Stimulated activated effector memory CD8-positive, alpha-beta T cell treated with anti-CD3 and anti-CD28 coated beads, Interleukin-12 subunit alpha, Interleukin-12 subunit beta, amount 100 ng/mL, for 72 hours (primary cell): Measurements from ENCODE around the gene VCAN.
A peak's percentile ranks its signal among the peaks of the same experiment; 100 is the strongest.

Experiments used
- ATAC-seq: fragments of 150-1000 bp; cut with Tn5 transposase; 2 replicates; pipeline ENCODE4 v1.10.0; 2021
- DNase-seq, 2 donors: peaks; one replicate each; pipeline ENCODE4 v3.0.0; 2021 to 2022; ENCODE audit warnings: low spot score in 2 of 2
- H3K27ac Mint-ChIP-seq: one replicate; pipeline ENCODE4 v1.8.0; 2022; ENCODE audit warnings: mild to moderate bottlenecking, mixed read lengths
- H3K36me3 Mint-ChIP-seq: one replicate; pipeline ENCODE4 v1.8.0; 2022; ENCODE audit warnings: mild to moderate bottlenecking, mixed read lengths
- H3K4me1 Mint-ChIP-seq: one replicate; pipeline ENCODE4 v1.8.0; 2022; ENCODE audit warnings: mixed read lengths
- H3K4me3 Mint-ChIP-seq: one replicate; pipeline ENCODE4 v1.8.0; 2022; ENCODE audit warnings: mild to moderate bottlenecking, mixed read lengths
- H3K9me3 Mint-ChIP-seq: one replicate; pipeline ENCODE4 v1.8.0; 2022; ENCODE audit warnings: mixed read lengths

The VCAN gene

GRCh38 chr5:83475391-83475863, 3.9 kb downstream of the VCAN start:
- Mint-ChIP-seq H3K36me3 (no peaks in the 10 kb centered on the region), H3K4me3 (peak overlapping the region; percentile 79), H3K4me1 (peaks cover 28% of the 10 kb centered on the region), H3K27ac (no peak overlapping the region), H3K9me3 (no peaks in the 10 kb centered on the region)
- no peak for DNase-seq
- no peak for ATAC-seq

GRCh38 chr5:83475935-83476814, 4.6 kb downstream of the VCAN start:
- peaks cover 28% of the 10 kb centered on the region for H3K4me1 Mint-ChIP-seq
- no peaks in the 10 kb centered on the region for H3K9me3 Mint-ChIP-seq
- no peaks in the 10 kb centered on the region for H3K36me3 Mint-ChIP-seq
- DNase-seq (no peak), ATAC-seq (no peak)
- no peak overlapping the region for H3K27ac Mint-ChIP-seq
- H3K4me3 Mint-ChIP-seq = no peak overlapping the region

GRCh38 chr5:83482961-83483360, 11.4 kb downstream of the VCAN start:
- no peaks in the 10 kb centered on the region for H3K4me1 Mint-ChIP-seq
- H3K27ac Mint-ChIP-seq = no peak overlapping the region
- DNase-seq = no peak
- ATAC-seq = no peak
- H3K36me3 Mint-ChIP-seq = no peaks in the 10 kb centered on the region
- no peak overlapping the region for H3K4me3 Mint-ChIP-seq
- H3K9me3 Mint-ChIP-seq = peaks cover 3% of the 10 kb centered on the region

DNA sequence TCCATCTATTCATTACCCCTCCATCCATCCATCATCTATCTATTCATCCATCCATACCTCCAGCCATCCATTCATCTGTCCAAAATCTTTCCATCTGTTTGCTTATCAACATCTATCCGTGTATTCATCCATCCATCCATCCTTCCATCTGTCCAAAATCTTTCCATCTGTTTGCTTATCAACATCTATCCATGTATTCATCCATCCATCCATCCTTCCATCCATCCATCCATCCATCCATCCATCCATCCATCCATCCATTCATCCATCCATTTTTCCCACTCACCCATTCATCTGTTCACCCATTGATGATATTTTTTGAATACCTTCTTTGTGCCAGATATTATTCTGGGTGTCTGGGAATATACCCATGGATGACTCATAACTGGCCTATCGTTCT, 12.8 kb downstream of the VCAN start:
- ATAC-seq (no peak), DNase-seq (no peak)
- Mint-ChIP-seq H3K4me3 (no peak overlapping the region), H3K9me3 (peaks cover 3% of the 10 kb centered on the region), H3K27ac (no peak overlapping the region), H3K36me3 (no peaks in the 10 kb centered on the region), H3K4me1 (no peaks in the 10 kb centered on the region)

- no peak overlapping the region for H3K4me3 Mint-ChIP-seq
- H3K4me1 Mint-ChIP-seq = no peaks in the 10 kb centered on the region
- ATAC-seq = no peak
- H3K27ac Mint-ChIP-seq = no peak overlapping the region
- H3K36me3 Mint-ChIP-seq = no peaks in the 10 kb centered on the region
- peaks cover 3% of the 10 kb centered on the region for H3K9me3 Mint-ChIP-seq
- no peak for DNase-seq
Observed at GRCh38 chr5:83485842-83486241, 14.3 kb downstream of the VCAN start.

DNA sequence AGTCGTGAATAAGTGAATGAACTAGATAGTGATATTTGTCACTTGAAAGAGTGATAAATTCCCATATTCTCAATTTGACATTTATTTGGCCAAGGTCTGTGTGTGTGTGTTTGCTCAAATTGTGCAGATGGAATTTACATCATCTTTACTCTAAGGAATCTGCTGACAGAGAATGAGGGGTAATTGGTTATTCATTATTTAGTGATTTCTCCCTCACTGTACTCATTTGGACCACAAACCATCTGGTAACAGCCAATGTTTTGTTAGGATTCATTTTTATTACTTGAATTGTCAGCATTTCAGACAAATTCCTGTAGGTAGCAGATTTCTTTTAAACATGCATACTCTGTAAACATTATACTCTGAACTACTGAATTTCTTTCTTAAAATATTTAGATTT, 15.6 kb downstream of the VCAN start:
- Mint-ChIP-seq H3K36me3 (no peaks in the 10 kb centered on the region), H3K4me3 (no peak overlapping the region), H3K4me1 (no peaks in the 10 kb centered on the region), H3K27ac (no peak overlapping the region), H3K9me3 (peaks cover 3% of the 10 kb centered on the region)
- no peak for DNase-seq
- no peak for ATAC-seq

DNA sequence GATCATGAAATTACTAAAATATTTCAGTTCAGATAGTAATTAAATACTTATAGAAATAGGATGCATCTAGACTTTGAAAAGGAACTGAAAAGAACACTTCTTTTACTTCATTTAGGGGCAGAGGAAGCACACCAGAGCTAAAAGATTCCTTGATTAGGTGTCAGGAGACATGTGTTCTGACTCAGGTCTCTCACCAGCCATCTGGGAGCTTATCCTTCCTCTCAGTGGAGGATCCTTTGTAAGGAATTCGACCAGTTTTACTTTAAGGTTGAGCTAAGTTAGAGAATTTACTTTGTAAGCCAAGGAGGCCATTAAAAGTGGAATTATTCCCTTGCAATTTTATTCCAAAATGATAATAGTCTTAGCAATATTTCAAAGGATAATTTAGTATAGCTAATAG, 16.7 kb downstream of the VCAN start:
- Mint-ChIP-seq H3K36me3 (no peaks in the 10 kb centered on the region), H3K27ac (no peak overlapping the region), H3K4me1 (no peaks in the 10 kb centered on the region), H3K4me3 (no peak overlapping the region), H3K9me3 (peaks cover 3% of the 10 kb centered on the region)
- no peak for DNase-seq
- no peak for ATAC-seq

GRCh38 chr5:83488821-83489220, 17.3 kb downstream of the VCAN start:
- peaks cover 3% of the 10 kb centered on the region for H3K9me3 Mint-ChIP-seq
- no peaks in the 10 kb centered on the region for H3K4me1 Mint-ChIP-seq
- H3K36me3 Mint-ChIP-seq = no peaks in the 10 kb centered on the region
- no peak for DNase-seq
- no peak overlapping the region for H3K27ac Mint-ChIP-seq
- ATAC-seq = no peak
- no peak overlapping the region for H3K4me3 Mint-ChIP-seq

DNA sequence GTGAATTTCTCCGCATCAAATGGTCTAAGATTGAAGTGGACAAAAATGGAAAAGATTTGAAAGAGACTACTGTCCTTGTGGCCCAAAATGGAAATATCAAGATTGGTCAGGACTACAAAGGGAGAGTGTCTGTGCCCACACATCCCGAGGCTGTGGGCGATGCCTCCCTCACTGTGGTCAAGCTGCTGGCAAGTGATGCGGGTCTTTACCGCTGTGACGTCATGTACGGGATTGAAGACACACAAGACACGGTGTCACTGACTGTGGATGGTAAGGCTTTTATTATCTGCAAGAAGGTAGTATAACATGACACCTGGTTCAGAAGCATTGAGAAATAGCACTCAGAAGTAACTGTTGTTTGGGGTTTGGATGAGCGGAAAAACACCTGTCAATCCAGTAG, 18.7 kb downstream of the VCAN start:
- DNase-seq (no peak), ATAC-seq (no peak)
- no peak overlapping the region for H3K27ac Mint-ChIP-seq
- H3K4me3 Mint-ChIP-seq = no peak overlapping the region
- no peaks in the 10 kb centered on the region for H3K4me1 Mint-ChIP-seq
- no peaks in the 10 kb centered on the region for H3K36me3 Mint-ChIP-seq
- peaks cover 3% of the 10 kb centered on the region for H3K9me3 Mint-ChIP-seq

- no peak overlapping the region for H3K27ac Mint-ChIP-seq
- ATAC-seq (no peak), DNase-seq (no peak)
- H3K4me1 Mint-ChIP-seq = no peaks in the 10 kb centered on the region
- H3K4me3 Mint-ChIP-seq = no peak overlapping the region
- H3K36me3 Mint-ChIP-seq = no peaks in the 10 kb centered on the region
- no peaks in the 10 kb centered on the region for H3K9me3 Mint-ChIP-seq
Observed at GRCh38 chr5:83492331-83492730, 20.8 kb downstream of the VCAN start.

- no peaks in the 10 kb centered on the region for H3K9me3 Mint-ChIP-seq
- H3K4me1 Mint-ChIP-seq = no peaks in the 10 kb centered on the region
- ATAC-seq (no peak), DNase-seq (no peak)
- no peak overlapping the region for H3K27ac Mint-ChIP-seq
- no peaks in the 10 kb centered on the region for H3K36me3 Mint-ChIP-seq
- H3K4me3 Mint-ChIP-seq = no peak overlapping the region
Observed at GRCh38 chr5:83493644-83494043, 22.1 kb downstream of the VCAN start.

- H3K27ac Mint-ChIP-seq = no peak overlapping the region
- no peaks in the 10 kb centered on the region for H3K4me1 Mint-ChIP-seq
- no peaks in the 10 kb centered on the region for H3K9me3 Mint-ChIP-seq
- ATAC-seq (no peak), DNase-seq (no peak)
- no peaks in the 10 kb centered on the region for H3K36me3 Mint-ChIP-seq
- H3K4me3 Mint-ChIP-seq = no peak overlapping the region
Observed at GRCh38 chr5:83494087-83494620, 22.6 kb downstream of the VCAN start.

DNA sequence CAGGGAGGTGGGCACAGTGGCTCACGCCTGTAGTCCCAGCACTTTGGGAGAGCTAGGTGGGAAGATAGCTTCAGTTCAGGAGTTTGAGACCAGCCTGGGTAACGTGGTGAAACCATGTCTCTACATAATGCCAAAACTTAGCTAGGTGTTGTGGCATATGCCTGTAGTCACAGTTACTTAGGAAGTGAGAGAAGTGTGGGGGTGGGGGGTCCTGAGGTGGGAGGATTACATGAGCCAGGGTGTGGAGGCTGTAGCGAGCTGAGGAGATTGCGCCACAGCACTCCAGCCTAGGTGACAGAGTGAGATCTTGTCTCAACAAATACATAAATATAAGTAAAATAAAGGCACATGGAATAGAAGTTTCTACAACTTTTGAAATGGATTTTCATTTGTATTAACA, 23.1 kb downstream of the VCAN start:
- Mint-ChIP-seq H3K9me3 (no peaks in the 10 kb centered on the region), H3K4me3 (no peak overlapping the region)
- no peak for ATAC-seq

GRCh38 chr5:83496626-83497025, 25.1 kb downstream of the VCAN start:
- DNase-seq (no peak), ATAC-seq (no peak)
- Mint-ChIP-seq H3K4me3 (no peak overlapping the region), H3K4me1 (no peaks in the 10 kb centered on the region), H3K27ac (no peak overlapping the region), H3K9me3 (no peaks in the 10 kb centered on the region), H3K36me3 (no peaks in the 10 kb centered on the region)

More for the DNA sequence above, 23.1 kb downstream of the VCAN start:
- no peak for DNase-seq
- Mint-ChIP-seq H3K27ac (no peak overlapping the region), H3K4me1 (no peaks in the 10 kb centered on the region), H3K36me3 (no peaks in the 10 kb centered on the region)

DNA sequence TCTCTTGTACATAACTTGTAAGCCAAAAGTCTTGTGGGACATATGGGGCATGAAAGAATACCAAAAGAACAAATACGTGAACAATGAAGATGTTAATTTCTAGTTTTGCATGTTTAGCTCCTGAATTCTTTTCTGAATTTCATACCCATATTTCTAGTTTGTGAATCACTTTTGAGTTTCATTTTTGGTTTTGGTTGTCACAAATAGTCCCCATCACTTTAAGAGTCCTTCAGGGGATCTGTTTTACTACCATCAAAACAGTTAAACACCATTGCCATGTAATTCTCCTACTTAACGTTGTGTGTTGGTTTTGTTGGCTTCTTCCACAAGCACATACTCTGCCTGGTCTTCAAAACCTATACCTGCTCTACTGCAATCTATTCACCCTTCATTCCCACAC, 27.0 kb downstream of the VCAN start:
- H3K27ac Mint-ChIP-seq = no peak overlapping the region
- ATAC-seq (no peak), DNase-seq (no peak)
- no peaks in the 10 kb centered on the region for H3K4me1 Mint-ChIP-seq
- no peaks in the 10 kb centered on the region for H3K9me3 Mint-ChIP-seq
- H3K36me3 Mint-ChIP-seq = no peaks in the 10 kb centered on the region
- no peak overlapping the region for H3K4me3 Mint-ChIP-seq

DNA sequence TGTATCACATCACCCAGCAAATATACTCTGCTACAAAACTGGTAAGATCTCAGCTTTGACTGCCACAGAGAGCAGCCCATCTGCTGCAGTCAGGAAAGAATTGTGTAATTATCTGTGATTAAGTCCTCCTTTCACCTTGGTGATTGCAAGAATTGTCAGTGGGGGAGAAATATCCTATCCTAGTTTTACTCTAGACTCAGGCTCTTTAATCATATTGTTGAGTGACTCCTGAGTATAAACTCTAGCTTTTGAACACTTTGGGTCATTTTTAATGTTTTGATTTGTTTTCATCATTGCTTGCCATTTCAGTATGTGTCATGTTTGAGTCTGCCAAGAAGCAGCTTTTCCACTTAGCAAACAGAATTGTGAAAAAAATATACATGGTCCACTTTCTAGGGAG, 32.1 kb downstream of the VCAN start:
- no peaks in the 10 kb centered on the region for H3K9me3 Mint-ChIP-seq
- no peak overlapping the region for H3K4me3 Mint-ChIP-seq
- DNase-seq (no peak), ATAC-seq (no peak)
- no peaks in the 10 kb centered on the region for H3K4me1 Mint-ChIP-seq
- no peak overlapping the region for H3K27ac Mint-ChIP-seq
- no peaks in the 10 kb centered on the region for H3K36me3 Mint-ChIP-seq
